DND-41 (cell line): Measurements from ENCODE around the gene MAP2K3.

ENCODE experiments used
- ATAC-seq: fragments of 200-7000 bp; cut with Tn5 transposase; 3 replicates; pipeline ENCODE4 v1.9.1; 2021; ENCODE audit warnings: low read depth; ENCODE audit not compliant: insufficient read depth
- DNase-seq: peaks from one replicate; pipeline ENCODE4 v3.0.0-alpha.2; 2020
- H2AFZ ChIP-seq: 2 replicates; pipeline ENCODE4 v1.6.0; 2012; ENCODE audit warnings: low read depth, low read length
- H3K27ac ChIP-seq: 2 replicates; pipeline ENCODE4 v1.5.1; 2012; ENCODE audit warnings: low read length, inconsistent platforms
- H3K27me3 ChIP-seq: fragments of 200-600 bp; sonication (generic); 2 replicates; pipeline ENCODE4 v1.6.0; 2012; ENCODE audit warnings: low read length, mild to moderate bottlenecking, inconsistent platforms; ENCODE audit not compliant: insufficient read depth, poor library complexity
- H3K36me3 ChIP-seq: 2 replicates; pipeline ENCODE4 v1.5.1; 2012; ENCODE audit warnings: low read length, inconsistent platforms; ENCODE audit not compliant: insufficient read depth
- H3K4me1 ChIP-seq: 2 replicates; pipeline ENCODE4 v1.5.1; 2012; ENCODE audit warnings: mild to moderate bottlenecking, low read length; ENCODE audit not compliant: insufficient read depth
- H3K4me2 ChIP-seq: 2 replicates; pipeline ENCODE4 v1.6.0; 2012; ENCODE audit warnings: mild to moderate bottlenecking, moderate library complexity, low read length, inconsistent platforms; ENCODE audit not compliant: insufficient read depth
- H3K4me3 ChIP-seq, 2 experiments: fragments of 200-600 bp in 1 of 2; shearing (Covaris generic) in 1 of 2; 2 replicates each; pipeline ENCODE4 v1.5.1; 2012 to 2016; ENCODE audit warnings: inconsistent platforms in 2 of 2, low read length in 2 of 2, mild to moderate bottlenecking in 2 of 2, low read depth in 1 of 2, moderate library complexity in 1 of 2
- H3K79me2 ChIP-seq: 2 replicates; pipeline ENCODE4 v1.6.0; 2012; ENCODE audit warnings: low read length, inconsistent platforms; ENCODE audit not compliant: insufficient read depth
- H3K9ac ChIP-seq: 2 replicates; pipeline ENCODE4 v1.6.0; 2012; ENCODE audit warnings: low read depth, mild to moderate bottlenecking, inconsistent platforms, low read length, moderate library complexity
- H3K9me3 ChIP-seq: 2 replicates; pipeline ENCODE4 v1.5.1; 2012; ENCODE audit warnings: low read length, moderate library complexity, mild to moderate bottlenecking, inconsistent platforms; ENCODE audit not compliant: insufficient read depth, severe bottlenecking
- H4K20me1 ChIP-seq: 2 replicates; pipeline ENCODE4 v1.6.0; 2012; ENCODE audit warnings: low read length; ENCODE audit not compliant: insufficient read depth
- EZH2 ChIP-seq: IDR thresholded peaks from 3 replicates; pipeline ENCODE4 v1.6.1; 2012; ENCODE audit warnings: borderline replicate concordance, low read depth, mild to moderate bottlenecking, moderate library complexity, low read length, inconsistent platforms; ENCODE audit not compliant: severe bottlenecking
- TF ChIP-seq, protein P1 (sequence below): IDR thresholded peaks from 2 replicates; pipeline ENCODE4 v1.5.1; 2012; ENCODE audit warnings: borderline replicate concordance, low read length, moderate library complexity, mild to moderate bottlenecking; ENCODE audit not compliant: poor library complexity, severe bottlenecking; ENCODE audit errors: extremely low read depth

MAP2K3 gene

DNA sequence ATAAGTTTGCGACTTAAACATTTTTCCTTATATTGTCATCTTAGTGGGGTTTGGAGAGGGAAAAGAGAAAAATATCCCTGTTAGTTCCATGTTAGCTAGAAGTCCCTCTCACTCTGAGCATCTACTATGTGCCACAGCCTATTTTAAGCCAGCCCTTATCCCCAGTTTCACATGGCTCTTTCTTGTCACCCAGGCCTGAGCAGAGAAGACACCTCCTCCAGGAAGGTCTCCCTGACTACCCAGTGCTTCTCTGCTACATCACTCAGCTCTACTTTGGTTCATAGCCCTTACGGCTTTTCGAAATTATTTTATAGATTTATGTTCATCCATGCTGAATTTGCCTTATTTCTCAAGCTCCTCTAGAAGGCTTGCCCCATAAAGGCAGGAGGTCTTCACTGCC, 7.2 kb upstream of the MAP2K3 start:
- H3K4me2 ChIP-seq: no peak overlapping the region
- TF ChIP-seq, protein P1, sequence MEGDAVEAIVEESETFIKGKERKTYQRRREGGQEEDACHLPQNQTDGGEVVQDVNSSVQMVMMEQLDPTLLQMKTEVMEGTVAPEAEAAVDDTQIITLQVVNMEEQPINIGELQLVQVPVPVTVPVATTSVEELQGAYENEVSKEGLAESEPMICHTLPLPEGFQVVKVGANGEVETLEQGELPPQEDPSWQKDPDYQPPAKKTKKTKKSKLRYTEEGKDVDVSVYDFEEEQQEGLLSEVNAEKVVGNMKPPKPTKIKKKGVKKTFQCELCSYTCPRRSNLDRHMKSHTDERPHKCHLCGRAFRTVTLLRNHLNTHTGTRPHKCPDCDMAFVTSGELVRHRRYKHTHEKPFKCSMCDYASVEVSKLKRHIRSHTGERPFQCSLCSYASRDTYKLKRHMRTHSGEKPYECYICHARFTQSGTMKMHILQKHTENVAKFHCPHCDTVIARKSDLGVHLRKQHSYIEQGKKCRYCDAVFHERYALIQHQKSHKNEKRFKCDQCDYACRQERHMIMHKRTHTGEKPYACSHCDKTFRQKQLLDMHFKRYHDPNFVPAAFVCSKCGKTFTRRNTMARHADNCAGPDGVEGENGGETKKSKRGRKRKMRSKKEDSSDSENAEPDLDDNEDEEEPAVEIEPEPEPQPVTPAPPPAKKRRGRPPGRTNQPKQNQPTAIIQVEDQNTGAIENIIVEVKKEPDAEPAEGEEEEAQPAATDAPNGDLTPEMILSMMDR: no peak
- no peak for TF ChIP-seq EZH2
- no peak overlapping the region for H2AFZ ChIP-seq

DNA sequence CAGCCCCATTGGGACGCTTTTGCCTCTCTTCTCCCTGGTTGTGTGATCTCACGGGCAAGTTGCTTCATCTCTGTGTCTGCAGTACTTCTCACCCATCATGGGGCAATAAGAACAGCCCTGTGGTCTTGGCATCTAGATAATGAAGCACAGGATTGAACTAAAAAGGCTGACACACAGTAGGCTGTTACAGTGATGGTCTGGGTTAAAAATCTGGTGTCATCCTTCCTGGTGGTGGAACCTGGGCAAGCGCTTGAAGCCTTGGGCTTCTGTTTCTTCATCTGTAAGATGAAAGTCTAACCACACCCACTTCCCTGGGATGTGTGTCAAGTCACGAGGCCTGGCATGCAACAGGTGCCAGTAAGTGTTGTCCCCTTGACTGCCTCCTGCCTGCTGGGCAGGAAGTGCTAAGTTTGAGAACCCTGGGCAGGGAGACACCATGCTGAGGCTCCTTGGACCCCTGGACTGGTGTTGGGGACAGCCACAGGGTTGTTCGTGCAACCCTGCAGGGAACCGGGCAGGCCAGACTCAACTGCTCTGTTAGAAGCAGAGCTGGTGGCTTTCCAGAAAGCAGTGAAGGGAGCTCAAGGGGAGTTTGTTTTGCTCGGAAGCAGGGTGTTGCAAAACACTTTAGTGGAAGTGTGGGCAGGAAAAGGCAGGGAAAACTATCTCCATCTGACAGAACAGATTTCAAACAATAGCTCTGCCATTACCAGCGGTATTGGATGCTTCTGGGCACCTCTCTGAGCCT, 5.9 kb upstream of the MAP2K3 start:
- TF ChIP-seq, protein P1: peak; percentile 8
- no peak for TF ChIP-seq EZH2
- no peak overlapping the region for H3K4me2 ChIP-seq
- peak overlapping the region; percentile 36; the same call in 1 of the 2 replicates for H2AFZ ChIP-seq
- DNase-seq: peak; percentile 70
- H3K4me1 ChIP-seq: peaks cover 31% of the 10 kb centered on the region
- H3K79me2 ChIP-seq: no peaks in the 10 kb centered on the region
- H4K20me1 ChIP-seq: no peaks in the 10 kb centered on the region
- H3K27ac ChIP-seq: peak overlapping the region; percentile 37; the same call in 1 of the 2 replicates
- H3K9ac ChIP-seq: no peak overlapping the region
- H3K36me3 ChIP-seq: no peaks in the 10 kb centered on the region
- ATAC-seq: peak; percentile 31
- H3K4me3 ChIP-seq: no peak overlapping the region
- H3K9me3 ChIP-seq: no peaks in the 10 kb centered on the region
- no peaks in the 10 kb centered on the region for H3K27me3 ChIP-seq

More for the DNA sequence above, 7.2 kb upstream of the MAP2K3 start:
- no peaks in the 10 kb centered on the region for H3K27me3 ChIP-seq
- no peaks in the 10 kb centered on the region for H3K9me3 ChIP-seq
- ATAC-seq (no peak), DNase-seq (no peak)
- no peak overlapping the region for H3K9ac ChIP-seq
- no peaks in the 10 kb centered on the region for H4K20me1 ChIP-seq
- H3K27ac ChIP-seq: no peak overlapping the region
- H3K79me2 ChIP-seq: no peaks in the 10 kb centered on the region
- peaks cover 31% of the 10 kb centered on the region for H3K4me1 ChIP-seq
- H3K36me3 ChIP-seq: no peaks in the 10 kb centered on the region
- no peak overlapping the region for H3K4me3 ChIP-seq

DNA sequence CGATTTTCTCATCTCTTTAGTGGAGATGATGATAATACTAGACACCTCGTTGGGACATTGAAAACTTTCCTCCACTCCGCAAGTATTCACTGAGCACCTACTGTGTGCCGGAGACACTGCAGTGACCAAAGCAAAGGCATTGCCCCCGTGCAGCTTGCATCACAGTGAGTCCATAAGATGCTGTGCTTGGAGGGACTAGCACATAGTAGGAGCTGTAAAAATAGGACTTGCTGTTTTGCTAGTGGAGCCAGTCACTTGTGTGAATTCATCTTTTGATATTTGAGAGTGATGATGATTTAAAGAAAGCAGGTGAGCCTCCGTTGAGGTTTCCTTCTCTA, 5.3 kb upstream of the MAP2K3 start:
- Histone ChIP-seq H4K20me1 (no peaks in the 10 kb centered on the region), H3K4me1 (peaks cover 35% of the 10 kb centered on the region), H3K9ac (0 out of 2 replicates have a peak overlapping the region, but pooled peaks have one; percentile 27), H3K79me2 (no peaks in the 10 kb centered on the region), H3K9me3 (no peaks in the 10 kb centered on the region), H3K4me3 (no peak overlapping the region), H3K36me3 (no peaks in the 10 kb centered on the region), H2AFZ (no peak overlapping the region; the same call in 1 of the 2 replicates), H3K27ac (no peak overlapping the region), H3K27me3 (no peaks in the 10 kb centered on the region), H3K4me2 (no peak overlapping the region)
- ATAC-seq (no peak), DNase-seq (no peak)
- TF ChIP-seq EZH2: no peak
- TF ChIP-seq, protein P1: no peak
